Measurements from ENCODE around the gene ARRB2.

ARRB2 gene

DNA sequence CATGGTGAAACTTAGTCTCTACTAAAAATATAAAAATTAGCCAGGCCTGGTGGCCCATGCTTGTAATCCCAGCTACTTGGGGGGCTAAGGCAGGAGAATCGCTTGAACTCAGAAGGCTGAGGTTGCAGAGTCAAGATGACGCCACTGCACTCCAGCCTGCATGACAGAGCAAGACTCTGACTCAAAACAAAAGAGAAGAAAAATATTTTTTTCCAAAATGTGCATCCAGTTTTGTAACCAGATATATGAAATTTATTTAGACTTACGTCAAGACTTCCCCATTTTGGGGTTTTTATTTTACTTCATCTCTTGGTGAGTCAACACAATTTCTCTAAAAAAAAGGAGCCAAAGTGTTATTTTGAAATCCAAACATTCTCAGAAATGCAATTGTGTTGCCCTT, 55.8 kb downstream of the ARRB2 start:
- no peak for DNase-seq (ENCODE audit: low spot score)

DNA sequence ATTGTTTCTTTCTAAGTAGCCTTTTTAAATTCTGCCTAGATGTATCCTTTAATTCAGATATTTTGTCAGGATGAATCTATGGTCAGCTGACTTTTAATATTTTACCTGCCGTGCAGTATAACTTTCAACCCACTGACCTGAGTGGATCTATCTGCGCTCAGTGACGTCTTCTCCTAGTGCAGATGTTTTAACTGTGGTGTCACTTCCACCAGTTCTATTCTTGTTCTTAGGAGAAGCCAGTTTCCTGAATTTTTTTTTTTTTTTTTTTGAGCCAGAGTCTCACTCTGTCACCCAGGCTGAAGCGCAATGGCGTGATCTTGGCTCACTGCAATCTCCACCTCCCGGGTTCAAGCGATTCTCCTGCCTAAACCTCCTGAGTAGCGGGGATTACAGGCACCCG, 56.3 kb downstream of the ARRB2 start:
- no peak for DNase-seq (ENCODE audit: low spot score)

DNA sequence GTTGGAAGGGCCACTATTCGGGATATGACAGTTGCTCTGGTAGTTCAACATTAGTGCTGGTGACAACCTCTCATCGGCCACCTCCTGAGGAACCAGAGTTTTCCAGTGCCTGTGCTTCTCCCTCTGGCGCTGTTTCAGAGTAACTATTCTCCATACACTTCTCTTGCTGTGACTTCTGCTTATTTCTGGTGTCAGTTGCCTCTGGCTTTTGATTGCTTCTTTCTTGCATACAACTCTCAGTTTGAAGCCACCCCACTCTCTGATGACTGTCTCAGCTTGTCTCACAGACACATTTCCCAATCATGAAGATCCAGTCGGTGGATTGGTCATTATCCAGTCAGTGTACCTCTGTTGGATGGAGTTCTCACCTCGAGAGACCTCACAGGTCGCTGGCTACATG, 57.9 kb downstream of the ARRB2 start:
- no peak for DNase-seq (ENCODE audit: low spot score)

DNA sequence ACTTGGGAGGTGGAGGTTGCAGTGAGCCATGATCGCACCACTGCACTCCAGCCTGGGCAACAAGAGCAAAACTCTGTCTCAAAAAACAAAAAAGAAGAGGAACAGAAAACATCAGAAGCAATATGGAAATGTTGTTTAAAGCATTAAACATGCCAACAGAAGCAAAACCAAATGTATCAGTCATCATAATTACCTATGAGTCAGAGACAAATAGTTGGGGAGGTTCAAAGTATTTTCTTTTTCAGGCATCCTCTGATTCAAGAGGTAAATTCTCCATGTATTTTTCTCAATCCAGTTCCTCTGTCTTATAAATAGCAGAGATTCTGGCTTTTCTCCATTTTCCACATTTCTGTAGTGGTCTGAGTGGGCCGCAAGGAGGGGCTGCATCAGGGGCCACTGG, 59.2 kb downstream of the ARRB2 start:
- DNase-seq (ENCODE audit: low spot score): no peak
